ENCODE data around the gene ITPR1.

DNA sequence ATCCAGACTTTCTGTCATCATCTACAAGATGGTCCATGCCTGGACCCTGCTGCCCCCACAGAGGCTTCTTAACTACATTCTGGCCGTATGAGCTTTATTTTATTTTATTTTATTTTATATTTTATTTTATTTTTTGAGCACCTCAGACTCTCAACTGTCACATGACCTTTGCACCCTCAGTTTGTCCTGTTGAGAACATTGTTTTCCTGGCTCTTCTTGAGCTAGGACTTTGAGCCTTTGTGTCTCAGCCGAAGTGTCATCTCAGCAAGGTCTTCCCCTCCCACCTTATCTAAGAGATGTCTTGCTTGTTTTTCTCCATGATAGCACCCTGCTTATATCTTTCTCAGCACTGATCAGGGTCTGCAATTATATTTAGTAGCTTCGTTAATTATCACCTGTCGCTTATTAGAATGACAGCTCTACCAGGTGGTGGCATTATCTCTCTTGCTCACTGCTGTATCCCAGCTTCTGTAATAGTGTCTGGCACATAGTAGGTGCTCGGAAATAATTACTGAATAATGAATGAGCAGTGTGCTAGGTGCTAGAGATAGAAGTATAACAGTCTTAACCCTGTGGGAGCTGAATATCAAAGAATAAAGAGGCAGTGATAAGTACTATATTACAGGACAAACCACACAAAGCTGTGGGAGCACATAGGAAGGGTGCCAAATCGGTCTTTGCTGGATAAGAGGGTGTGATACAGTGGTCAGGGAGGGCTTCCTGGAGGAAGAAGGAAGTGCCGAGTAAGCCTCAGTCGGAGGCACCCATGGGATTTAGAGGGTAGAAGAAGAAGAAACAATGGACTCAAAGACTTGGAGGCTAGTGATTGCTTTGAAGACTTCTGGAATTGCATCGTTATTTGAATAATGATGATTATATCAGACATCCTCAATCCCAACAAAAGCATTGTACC is 136.2 kb downstream of the ITPR1 start:
- TF ChIP-seq EZH2 (IDR thresholded peaks at IDR 0.05; ENCODE audit: insufficient read depth, poor library complexity, severe bottlenecking) = no peak
- no peak for TF ChIP-seq EZH2phosphoT487 (IDR thresholded peaks at IDR 0.05; ENCODE audit: insufficient read depth, low read depth)
